ENCODE results near the gene LARGE1. TPM values are rescaled to one million over a fixed set of nuclear protein-coding genes. Genes with fewer than 3 reads are reported as not detected.

The LARGE1 gene
- total RNA-seq, 1 experiment from 2014 or later, result 1.5 TPM

- Histone ChIP-seq H3K27me3 (ENCODE audit: insufficient read depth, low read length) (no peaks in the 10 kb centered on the region), H3K27ac (ENCODE audit: low read depth, low read length) (no peak overlapping the region), H3K36me3 (ENCODE audit: control insufficient read depth in 1 of 2, insufficient read depth in 2 of 2, low read length in 2 of 2) (no peaks in the 10 kb centered on the region), H3K9me2 (ENCODE audit: insufficient read depth) (no peaks in the 10 kb centered on the region), H3K4me2 (ENCODE audit: low read length) (no peak overlapping the region), H3K4me3 (replicated peaks in 1 of 2; ENCODE audit: low read depth in 1 of 2, low read length in 2 of 2) (no peak overlapping the region), H3K9me3 (ENCODE audit: control insufficient read depth in 1 of 2, insufficient read depth in 1 of 2, low read depth in 1 of 2, low read length in 2 of 2) (peaks cover 0 to 26% of the 10 kb centered on the region in 2 experiments; a peak in 2 of 4 replicates), H4K20me1 (ENCODE audit: insufficient read depth) (no peaks in the 10 kb centered on the region), H2AFZ (ENCODE audit: low read depth, low read length, poor library complexity, severe bottlenecking) (no peak overlapping the region), H3K9ac (ENCODE audit: low read length) (no peak overlapping the region), H3K79me2 (ENCODE audit: insufficient read depth, low read length) (no peaks in the 10 kb centered on the region), H3K4me1 (ENCODE audit: control insufficient read depth in 1 of 2, insufficient read depth in 2 of 2, low read length in 2 of 2) (no peaks in the 10 kb centered on the region)
- ChIA-PET RAD21 (ENCODE audit: low non-redundant PET in 1 of 2, low total read pairs in 2 of 2, uncharacterized antibody in 2 of 2, unreplicated experiment in 2 of 2) (no interaction called here), CTCF (no interaction called here), POLR2A (no interaction called here)
- no peak for DNase-seq (ENCODE audit: low read depth, low spot score)
- BruUV-seq (replicated peaks), result no TSS peak
- intact Hi-C loops (cut with micrococcal nuclease), result no loop called here
- TF ChIP-seq ELF1 (IDR thresholded peaks at IDR 0.05; ENCODE audit: borderline replicate concordance, low read depth) (no peak), SIN3A (IDR thresholded peaks at IDR 0.05; ENCODE audit: low read depth) (no peak), EZH2 (IDR thresholded peaks at IDR 0.05) (no peak), ZFX (IDR thresholded peaks at IDR 0.05) (no peak), SRF (IDR thresholded peaks at IDR 0.05; ENCODE audit: low read depth) (no peak), TCF7L2 (IDR thresholded peaks at IDR 0.05; ENCODE audit: borderline replicate concordance, extremely low read depth, insufficient read depth, insufficient read length) (no peak), ZBTB33 (IDR thresholded peaks at IDR 0.05; ENCODE audit: extremely low read depth, insufficient replicate concordance, low read length) (no peak), CBX3 (IDR thresholded peaks at IDR 0.05; ENCODE audit: low read depth) (no peak), EGR1 (IDR thresholded peaks at IDR 0.05; ENCODE audit: low read depth) (no peak), ATF3 (IDR thresholded peaks at IDR 0.05) (no peak), JUND (IDR thresholded peaks at IDR 0.05) (no peak), POLR2A (IDR thresholded peaks at IDR 0.05; ENCODE audit: borderline replicate concordance, extremely low read depth, insufficient read depth, insufficient read length) (no peak), CEBPB (IDR thresholded peaks at IDR 0.05; ENCODE audit: low read depth) (no peak), RAD21 (IDR thresholded peaks at IDR 0.05; ENCODE audit: low read depth) (no peak), EZH2phosphoT487 (IDR thresholded peaks at IDR 0.05; ENCODE audit: borderline replicate concordance) (no peak), POLR2AphosphoS5 (IDR thresholded peaks at IDR 0.05; ENCODE audit: low read depth, low read length) (no peak), SP1 (IDR thresholded peaks at IDR 0.05; ENCODE audit: low read depth) (no peak), ZNF274 (IDR thresholded peaks at IDR 0.05; ENCODE audit: low read depth, low read length) (no peak)
- TF ChIP-seq, protein P1, sequence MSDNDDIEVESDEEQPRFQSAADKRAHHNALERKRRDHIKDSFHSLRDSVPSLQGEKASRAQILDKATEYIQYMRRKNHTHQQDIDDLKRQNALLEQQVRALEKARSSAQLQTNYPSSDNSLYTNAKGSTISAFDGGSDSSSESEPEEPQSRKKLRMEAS (IDR thresholded peaks at IDR 0.05), result no peak
- TF ChIP-seq, protein P2, sequence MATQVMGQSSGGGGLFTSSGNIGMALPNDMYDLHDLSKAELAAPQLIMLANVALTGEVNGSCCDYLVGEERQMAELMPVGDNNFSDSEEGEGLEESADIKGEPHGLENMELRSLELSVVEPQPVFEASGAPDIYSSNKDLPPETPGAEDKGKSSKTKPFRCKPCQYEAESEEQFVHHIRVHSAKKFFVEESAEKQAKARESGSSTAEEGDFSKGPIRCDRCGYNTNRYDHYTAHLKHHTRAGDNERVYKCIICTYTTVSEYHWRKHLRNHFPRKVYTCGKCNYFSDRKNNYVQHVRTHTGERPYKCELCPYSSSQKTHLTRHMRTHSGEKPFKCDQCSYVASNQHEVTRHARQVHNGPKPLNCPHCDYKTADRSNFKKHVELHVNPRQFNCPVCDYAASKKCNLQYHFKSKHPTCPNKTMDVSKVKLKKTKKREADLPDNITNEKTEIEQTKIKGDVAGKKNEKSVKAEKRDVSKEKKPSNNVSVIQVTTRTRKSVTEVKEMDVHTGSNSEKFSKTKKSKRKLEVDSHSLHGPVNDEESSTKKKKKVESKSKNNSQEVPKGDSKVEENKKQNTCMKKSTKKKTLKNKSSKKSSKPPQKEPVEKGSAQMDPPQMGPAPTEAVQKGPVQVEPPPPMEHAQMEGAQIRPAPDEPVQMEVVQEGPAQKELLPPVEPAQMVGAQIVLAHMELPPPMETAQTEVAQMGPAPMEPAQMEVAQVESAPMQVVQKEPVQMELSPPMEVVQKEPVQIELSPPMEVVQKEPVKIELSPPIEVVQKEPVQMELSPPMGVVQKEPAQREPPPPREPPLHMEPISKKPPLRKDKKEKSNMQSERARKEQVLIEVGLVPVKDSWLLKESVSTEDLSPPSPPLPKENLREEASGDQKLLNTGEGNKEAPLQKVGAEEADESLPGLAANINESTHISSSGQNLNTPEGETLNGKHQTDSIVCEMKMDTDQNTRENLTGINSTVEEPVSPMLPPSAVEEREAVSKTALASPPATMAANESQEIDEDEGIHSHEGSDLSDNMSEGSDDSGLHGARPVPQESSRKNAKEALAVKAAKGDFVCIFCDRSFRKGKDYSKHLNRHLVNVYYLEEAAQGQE (IDR thresholded peaks at IDR 0.05; ENCODE audit: low read depth), result no peak
- no peak for ATAC-seq
These were observed 649.7 kb downstream of the LARGE1 start for GRCh38 chr22:33270596-33270995.
